ENCODE results near the gene PPIE.

PPIE gene

DNA sequence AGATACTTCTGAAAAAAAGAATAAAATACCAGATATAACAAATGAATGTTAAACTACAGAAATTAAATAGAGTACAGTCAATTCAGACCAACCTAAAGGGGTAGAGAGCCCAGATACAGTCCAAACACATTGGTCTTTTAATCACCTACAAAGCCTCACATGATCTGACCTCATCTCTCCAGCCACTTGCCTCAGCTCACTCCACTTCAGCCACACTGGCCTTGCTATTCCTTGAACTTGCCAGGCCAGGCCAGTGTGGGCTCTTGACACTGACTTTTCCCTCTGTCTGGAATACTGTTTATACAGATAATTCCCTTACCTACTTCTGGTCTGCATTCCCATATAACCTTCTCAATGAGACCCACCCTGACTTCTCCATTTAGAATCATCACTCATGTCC, 17.0 kb upstream of the PPIE start:
- no peak for DNase-seq

DNA sequence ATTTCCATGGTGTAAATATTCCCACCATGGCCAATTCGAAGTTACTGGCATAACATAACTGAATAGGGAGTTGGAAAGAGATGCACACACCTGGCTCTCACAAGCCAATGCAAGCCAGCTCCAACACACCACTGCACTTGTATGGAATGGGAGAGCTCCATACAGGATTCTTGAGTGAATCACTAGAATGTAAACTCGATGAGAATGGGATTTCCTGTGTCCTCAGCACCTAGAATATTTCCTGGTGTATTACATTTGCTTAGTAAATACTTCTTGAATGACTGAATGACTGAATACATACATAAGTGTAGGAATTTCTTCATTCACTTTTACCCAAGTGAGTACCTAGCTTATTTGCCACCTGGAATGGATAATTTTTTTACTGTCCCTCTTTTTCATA, 16.2 kb upstream of the PPIE start:
- peak; percentile 63 for DNase-seq

DNA sequence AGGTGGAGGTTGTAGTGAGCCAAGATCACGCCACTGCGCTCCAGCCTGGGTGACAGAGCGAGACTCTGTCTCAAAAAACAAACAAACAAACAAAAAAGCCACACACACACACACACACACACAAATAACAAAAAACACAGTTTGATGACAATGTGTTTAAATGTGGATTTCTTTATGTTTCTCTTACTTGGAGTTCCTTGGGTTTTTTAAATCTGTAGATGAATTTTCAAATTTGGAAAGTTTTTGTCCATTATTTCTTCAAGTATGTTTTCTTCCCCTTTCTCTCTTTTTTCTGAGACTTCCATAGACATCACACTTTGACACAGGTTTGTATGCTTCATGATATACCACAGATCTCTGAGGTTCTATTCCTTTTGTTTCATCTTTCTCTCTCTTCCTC, 12.1 kb upstream of the PPIE start:
- no peak for DNase-seq

DNA sequence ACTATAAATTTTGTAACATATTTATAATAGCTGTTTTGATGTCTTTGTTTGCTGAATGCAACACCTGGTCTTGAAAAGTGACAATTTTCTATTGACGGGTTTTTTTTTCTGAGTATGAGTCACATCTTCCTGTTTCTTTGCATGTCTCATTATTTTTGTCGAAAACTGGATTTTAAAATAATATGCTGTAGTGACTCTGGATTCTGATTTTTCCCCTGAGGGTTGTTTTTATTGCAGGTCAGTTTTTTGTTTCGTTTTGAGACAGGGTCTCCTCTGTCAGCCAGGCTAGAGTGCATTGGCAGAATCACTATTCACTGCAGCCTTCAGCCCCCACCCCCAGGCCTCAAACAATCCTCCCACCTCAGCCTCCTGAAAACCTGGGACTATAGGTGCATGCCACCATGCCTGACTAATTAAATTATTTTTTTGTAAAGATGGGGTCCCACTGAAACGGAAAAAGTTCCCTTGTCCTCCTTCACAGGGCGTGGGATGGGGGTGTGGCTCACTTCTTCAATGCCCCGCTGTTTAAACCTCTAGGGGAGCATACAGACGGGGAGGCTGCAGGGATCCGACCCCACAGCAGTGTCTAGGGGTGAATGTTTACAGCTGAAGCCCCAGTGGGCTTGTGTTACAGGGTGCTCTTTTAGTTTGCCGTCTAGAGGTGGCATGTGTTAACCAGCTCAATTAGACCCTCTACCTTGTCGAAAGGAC, 11.3 kb upstream of the PPIE start:
- DNase-seq, result no peak

DNA sequence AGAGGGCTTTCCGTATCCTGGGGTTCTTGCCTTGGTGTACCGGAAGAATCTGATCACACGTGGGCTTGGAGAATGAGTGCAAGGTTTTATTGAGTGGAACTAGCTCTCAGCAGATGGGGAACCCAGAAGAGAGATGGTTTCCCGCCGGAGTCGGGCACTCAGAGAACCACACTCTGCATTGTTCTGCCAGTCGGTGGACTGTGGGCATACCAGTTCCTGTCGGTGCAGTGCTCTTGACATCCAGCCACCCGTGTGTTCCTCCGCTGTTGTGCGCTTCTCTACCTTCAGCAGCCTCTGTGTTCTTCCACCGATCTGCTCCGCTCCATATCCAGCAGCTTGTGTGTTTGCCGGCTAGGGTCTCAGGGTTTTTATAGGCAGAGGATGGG, 10.8 kb upstream of the PPIE start:
- DNase-seq, result no peak

DNA sequence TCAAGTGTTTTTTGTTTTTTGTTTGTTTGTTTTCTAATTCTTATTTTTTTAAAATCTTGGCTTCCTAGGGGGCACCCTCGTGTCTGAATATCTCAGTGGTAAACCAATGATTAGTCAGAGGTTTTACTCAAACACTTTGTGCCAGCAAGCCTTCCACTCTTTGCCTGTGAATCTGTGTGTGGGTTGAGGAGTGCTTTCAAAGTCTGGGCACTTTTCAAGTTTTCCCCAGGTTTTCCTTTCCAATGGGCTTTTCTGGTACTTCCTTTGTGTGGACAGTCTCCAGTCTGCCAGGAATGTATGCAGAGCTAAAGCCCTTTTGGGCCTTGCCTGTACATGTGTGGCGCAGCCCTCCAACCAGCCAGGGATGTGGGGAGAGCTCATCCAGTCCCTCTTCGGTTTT, 9.7 kb upstream of the PPIE start:
- DNase-seq, result no peak

DNA sequence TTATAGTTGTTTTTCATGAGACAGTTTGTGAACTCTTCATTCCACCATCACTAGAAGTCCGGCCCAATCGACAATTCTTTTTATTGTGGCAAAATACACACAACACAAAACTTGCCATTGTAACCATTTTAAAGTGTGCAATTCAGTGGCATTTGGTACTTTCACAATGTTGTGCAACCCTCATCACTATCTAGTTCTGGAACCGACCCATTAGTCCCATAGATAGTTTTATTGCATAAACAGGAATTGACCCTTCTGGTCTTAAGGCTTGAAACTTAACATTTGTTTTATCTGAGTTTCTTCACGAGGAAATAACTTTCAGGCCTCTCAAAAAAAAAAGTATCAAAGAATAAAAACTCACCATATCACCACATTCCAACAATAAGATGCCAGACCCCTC, 8.8 kb upstream of the PPIE start:
- DNase-seq, result no peak

DNA sequence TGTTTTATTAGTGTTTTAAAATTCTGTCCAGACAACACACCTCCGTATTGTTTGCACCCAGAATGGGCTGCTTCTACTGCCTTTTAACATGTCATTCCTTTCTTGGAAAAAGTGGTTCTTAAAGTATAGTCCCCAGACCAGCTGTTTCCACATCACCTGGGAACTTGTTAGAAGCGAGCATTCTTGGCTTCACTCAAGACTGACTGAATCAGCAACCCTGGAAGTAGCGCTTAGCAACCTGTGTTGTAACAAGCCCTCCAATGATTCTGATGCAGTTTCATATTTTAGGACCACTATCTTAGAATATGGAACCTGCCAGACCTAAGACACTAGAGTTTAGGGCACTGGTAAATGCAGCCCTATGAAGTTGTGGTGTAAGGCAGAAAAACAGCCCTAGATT, 6.0 kb upstream of the PPIE start:
- DNase-seq, result no peak

DNA sequence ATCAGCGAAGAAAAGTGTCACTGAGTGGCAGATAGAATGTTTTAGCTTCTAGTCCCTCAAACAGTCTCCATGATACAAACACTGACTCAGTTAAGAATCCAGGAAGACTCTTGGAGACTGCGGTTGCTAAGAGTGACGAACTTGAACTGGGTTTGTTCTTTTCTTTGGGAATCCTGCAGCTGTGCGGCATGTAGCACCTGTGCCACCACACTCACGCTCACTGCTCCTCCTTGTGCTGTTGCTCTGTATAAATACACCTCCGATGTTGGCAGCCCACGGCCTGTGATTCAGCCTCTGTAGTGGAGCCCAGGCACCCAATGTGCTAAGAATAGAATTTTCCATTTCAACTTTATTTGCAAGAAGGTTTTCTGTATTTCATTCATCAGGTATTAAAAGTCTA, 5.5 kb upstream of the PPIE start:
- no peak for DNase-seq

DNA sequence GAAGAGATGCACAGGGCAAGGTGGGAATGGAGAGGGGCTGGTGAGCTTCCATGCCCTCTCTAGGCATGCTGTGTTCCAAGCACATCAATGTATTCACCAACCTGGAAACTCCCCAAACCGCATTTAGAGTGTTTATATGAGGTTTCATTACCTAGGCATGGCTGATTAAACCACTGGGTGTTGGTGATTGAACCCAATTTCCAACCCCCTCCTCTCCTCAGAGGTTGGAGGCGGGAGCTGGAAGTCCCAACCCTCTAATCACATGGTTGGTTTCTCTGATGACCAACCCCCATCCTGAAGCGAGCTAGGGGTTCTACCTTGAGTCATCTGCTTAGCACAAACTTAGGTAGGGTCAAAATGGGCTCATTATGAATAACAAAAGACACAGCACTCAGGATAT, 3.0 kb upstream of the PPIE start:
- DNase-seq, result no peak

DNA sequence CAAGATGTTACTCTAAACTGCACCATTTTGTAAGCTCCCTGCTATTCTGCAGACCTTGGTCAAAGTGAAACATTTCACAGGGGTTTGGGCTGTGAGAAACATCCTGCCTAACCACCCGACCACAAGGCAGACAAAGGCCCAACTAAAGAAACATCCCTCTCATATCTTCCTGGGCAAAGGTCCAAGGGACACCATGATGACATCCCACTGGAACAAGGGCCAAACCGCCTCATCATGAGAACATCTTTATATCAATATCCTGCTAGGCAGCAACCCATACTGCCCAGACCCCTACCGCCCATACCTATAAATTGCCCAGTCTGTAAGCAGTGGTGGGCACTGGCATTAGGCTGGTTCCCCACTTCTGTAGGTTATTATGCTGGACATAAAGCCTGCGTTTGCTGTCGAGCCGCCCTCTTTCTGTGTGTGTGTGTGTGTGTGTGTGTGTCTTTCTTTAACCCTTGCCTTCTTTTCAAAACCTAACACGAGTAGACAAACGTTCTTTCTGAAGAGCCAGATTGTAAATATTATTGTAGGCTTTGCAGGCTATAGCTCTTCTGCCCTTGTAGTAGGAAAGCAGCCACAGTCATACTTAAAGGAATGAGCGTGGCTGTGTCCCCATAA, 1.0 kb upstream of the PPIE start:
- no peak for DNase-seq

DNA sequence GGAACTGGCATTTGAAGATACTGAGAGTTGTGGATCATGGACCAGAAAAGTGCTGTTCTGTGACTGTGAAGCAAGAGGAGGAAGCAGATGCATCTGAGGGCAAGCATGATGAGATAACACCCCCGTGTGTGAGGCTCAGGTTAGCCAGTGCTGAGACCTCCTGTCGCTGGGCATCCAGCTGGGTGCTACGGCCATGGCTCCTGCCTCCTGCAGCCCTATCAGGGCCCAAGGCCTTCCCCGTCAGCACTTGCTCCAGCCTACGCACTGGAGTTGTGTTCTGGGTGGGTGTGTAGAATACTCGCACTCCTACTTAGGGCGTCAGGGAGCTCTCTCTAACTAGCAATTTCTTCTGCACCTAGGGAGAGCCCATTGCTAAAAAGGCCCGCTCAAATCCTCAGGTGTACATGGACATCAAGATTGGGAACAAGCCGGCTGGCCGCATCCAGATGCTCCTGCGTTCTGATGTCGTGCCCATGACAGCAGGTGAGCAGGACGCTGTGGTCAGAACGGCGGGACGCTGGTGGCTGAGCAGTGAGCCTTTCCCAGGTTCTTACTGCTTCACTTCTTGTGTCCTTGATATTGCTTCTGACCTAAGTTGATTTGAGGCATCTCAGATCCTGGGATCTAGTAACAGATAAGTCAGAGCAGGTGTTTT, 6.5 kb downstream of the PPIE start:
- no peak for DNase-seq

DNA sequence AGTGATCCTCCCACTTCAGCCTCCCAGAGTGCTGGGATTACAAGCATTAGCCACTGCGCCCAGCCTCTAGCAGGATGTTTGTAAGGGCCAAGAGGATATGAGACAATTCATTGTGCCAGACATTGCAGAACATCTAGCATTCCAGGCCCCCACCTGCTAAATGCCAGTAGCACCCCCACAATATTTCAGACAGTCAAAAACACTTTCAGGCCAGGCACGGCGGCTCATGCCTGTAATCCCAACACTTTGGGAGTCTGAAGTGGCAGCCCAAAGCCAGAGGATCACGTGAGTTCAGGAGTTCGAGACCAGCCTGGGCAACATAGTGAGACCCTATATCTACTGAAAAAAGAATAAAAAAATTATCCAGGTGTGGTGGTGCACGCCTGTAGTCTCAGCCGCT, 12.9 kb downstream of the PPIE start:
- DNase-seq, result no peak

DNA sequence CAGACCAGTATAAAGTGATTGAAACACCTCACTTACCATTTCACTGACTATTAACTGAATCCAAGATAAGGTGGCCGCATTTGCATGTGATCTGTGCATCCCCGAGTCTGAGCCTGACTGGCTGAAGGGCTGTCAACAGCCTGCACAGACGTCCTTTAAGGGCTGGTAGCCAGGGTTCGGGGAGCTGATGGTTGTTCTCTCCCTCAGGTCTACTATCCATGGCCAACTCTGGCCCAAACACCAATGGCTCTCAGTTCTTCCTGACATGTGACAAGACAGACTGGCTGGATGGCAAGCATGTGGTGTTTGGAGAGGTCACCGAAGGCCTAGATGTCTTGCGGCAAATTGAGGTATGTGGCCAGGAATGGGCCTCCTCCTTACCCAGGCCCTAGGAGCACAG, 14.0 kb downstream of the PPIE start:
- DNase-seq, result no peak

DNA sequence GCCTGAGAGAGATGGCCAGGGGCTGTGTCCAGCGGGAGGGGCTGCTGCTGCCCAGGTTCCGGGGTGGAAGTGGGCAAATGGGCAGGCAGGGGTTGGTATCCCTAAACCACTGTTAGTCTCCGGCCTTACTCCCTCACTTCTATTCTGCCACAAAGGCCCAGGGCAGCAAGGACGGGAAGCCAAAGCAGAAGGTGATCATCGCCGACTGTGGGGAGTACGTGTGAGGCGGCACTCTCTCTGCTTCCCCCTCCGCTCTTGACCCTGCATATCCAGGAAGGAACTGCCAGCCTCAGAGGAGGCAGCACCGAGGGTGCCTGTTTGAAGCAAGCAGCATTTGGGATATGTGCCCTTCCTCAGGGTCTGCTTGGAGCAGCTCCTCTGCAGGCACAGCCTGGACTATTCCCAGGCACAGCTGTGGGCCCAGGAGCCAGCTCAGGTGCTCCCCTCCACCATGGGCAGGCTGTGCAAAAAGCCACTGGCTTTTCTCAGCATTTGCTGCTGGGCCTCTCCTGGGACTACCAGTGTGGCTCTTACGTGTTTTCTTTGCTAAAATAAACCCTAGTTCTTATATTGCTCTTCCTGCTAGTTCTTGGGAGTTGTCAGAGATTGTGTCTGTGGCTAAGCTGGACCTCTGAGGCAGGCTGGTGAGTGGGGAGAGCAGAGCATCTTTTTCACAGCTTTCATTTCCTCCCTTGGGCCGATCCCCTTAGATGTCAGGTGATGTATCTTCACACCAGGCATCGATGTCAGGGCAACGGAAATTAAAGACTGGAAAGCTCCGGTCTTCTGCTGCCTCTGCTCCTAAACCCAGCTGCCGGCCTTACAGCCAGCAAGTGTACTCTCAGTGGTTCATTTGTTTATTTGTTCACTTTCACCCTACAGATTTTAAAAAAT, 14.7 kb downstream of the PPIE start:
- DNase-seq, result no peak

DNA sequence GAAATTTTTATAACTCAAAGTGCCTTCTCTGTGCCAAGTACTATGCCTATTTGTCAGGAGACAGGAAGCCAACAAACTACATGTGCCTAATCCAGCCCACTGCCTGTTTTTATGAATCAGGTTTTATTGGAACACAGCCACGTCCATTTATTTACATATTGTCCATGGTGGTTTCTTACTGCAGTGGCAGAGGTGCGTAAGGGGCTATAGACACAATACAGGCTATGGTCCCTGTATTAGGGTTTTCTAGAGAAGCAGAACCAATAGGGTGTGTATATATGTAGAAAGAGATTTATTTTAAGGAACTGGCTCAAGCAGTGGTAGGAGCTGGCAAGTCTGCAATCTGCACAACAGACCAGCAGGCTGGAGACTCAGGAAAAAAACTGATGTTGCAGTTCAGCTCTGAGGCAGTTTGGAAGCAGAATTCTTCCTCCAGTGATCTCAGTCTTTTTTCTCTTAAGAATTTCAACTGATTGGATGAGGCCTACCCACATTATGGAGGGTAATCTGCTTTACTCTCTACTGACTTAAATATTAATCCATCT, 15.4 kb downstream of the PPIE start:
- no peak for DNase-seq

DNA sequence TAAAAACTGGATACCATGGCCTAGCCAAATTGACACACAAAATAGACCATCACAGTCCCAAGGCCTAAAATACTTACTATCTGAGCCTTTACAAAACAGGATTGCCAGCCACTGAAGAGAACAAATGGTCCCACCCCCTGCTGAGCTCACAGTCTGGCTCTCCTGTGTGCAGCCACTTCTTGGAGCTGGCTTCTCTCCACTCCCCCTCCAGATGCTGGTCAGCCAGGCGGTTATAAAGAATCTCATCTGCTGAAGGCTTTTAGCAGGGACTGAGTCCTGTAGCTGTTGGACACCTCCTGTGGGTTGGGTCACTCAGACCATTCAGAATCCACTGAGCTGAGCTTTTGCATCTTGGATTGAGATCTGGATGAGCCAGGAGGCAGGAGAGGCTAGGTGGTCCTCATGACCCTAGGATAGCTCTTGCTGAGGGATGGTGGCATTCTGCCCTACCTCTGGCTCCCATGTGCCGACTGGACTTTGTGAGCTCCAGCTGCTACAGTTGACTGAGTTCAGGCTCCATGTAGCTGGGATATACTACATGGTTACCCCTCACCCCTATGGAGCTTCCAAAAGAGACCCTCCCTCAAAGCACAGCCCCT, 16.3 kb downstream of the PPIE start:
- DNase-seq, result no peak

DNA sequence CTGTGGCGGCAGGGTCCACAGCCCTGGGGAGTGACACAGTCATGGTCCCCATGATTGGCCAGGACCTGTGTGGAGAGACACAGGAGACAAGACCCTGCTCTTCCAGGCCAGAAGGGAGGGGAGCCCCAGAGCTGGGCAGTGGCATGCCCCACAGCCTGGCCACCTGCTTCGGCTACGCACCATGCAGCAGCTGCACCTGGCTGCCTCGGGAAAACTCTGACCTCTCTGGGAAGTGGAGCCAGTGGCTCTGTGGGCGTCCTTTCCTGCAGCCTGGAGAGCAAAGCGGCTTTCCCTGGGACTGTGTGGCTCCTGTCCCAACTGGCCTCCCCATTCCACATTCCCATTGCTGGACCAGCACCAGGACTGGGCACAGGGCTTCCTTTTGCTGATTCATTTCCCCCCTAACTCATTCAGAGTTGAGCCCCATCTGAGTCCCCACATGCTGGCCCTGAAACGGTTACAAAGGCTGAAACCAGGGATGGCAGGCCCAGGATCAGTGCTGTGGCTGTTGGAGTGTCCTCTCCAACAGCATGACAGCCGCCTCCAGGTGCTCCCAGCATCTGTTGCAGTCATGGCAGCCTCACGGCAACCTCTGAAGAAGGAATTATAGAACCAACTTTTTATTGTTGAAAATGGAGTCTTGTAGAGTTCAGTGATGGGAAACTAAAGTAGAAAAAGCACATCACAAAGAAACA, 17.4 kb downstream of the PPIE start:
- DNase-seq, result no peak

DNA sequence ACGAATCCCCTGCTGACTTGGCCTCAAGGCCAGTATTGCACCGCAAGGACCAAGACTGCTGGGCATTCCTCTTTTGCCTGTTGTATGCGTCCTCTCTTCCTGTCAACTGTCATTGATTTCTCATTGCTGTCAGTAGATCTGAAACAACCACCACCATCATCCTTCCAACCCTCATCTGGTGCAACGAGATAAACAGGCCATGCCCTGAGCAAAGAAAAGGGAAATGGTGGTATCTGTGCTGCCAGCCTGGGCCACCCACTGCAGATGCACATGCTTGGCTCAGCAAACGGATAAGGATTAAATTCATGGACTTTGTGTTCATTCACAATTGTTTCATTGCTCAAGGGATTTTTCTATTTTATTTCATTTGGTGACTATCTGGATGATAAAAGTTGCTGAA, 18.8 kb downstream of the PPIE start:
- no peak for DNase-seq

DNA sequence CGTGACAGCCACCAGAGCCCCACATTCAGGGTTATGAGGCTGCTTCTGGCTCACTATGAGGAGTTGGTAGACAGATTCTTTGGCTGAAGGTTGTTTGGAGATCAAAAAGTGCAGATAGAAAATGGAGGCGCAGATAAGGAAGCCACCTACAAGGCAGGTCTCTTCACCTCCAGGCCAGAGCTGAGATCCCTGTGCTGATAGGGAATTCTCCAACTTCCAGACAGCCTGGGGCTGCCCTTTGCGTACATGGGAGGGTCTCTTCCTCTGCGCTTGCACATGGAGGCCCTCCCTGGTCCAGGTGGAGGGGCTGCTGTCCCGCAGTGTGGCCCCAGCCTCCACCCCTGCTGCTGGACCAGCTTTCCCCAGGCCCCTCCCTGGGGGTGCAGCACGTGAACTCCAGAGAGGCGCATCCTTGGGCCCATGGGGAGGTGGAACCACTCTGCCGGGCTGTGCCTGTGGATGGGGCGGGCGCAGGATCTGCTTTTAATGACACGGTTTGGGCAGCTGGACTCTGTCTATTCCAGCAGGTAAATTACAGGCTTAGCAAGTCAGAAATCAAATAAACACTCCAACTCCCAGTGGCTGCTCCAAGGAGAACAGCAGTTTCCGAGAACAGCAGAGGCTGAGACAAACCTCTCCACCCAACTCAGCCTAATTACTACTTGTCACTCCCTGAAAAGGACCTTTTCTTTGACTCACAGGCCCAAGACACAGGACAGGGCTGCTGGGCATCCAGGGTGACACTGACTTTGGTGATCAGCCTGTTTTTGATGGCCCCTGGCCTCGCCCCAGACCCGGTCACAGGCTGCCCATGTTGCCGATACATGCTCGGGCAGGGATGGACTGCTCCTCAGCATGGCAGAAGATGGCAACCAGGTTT, 20.1 kb downstream of the PPIE start:
- no peak for DNase-seq

DNA sequence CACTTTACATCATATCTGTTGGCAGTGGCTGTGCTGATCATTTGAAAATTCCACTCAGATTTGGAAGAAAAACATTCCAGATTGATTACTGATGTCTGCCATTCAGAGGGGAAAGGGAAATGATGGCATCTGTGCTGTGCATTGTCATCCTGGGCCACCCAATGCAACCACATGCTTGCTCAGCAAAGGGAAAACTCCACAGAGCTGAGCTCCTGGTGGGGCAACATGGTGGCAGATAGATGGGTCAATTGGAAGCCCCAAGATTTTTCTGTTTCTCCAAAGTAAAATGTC, 20.7 kb downstream of the PPIE start:
- no peak for DNase-seq

Measured in NCI-H226 (cell line).